Heart left ventricle (tissue), 13 donors: ENCODE measurements around the gene MZB1.

Source experiments
- CTCF ChIP-seq, 12 donors: fragments of 200-600 bp; sonication (generic) in 4 of 12; IDR thresholded peaks; one replicate each; pipeline versions ENCODE4 v1.5.0 to v1.8.0; 2018 to 2022; ENCODE audit warnings: antibody characterized with exemption in 12 of 12, mild to moderate bottlenecking in 5 of 12
- POLR2A ChIP-seq, 2 donors: fragments of 450-650 bp; IDR thresholded peaks; one replicate each; pipeline ENCODE4 v1.6.1; 2017; ENCODE audit warnings: antibody characterized with exemption in 2 of 2, mild to moderate bottlenecking in 2 of 2, moderate library complexity in 2 of 2
- donor health status: ischemic (EF 13 %, LVEDD 7.1; RV severe dilation, severe dysfunction).
- donor health status: DM: no; HTN: yes; CAD: no.
- donor health status: DM: no; HTN: no; CAD: no.
- donor health status: ischemic (EF 25% LVEDD 6.9; RV normal size, moderate dysfunction).
- donor health status: ischemic (EF 25% LVEDD 5.7; RV mildly dilated, moderate dysfunction).
- donor health status: ischemic (EF 35%, LVEDD 5.7; RV mildly dilated, moderate dysfunction).
- donor health status: nonischemic (EF 11% LVEDD 7.7; RV severe dilation, severe dysfunction).
- donor health status: DM: yes; HTN: yes; CAD: no.
- donor health status: PGD.
- donor health status: ischemic (EF 29% LVEDD 5.4; RV normal size, mild dysfunction).
- donor health status: nonischemic (EF 23%, LVEDD 6.1; RV moderate dilation, normal function).

GRCh38 chr5:139419226-139420192 lies 29.8 kb upstream of the MZB1 start:
- TF ChIP-seq POLR2A (IDR thresholded peaks at IDR 0.05) (no peak), CTCF (IDR thresholded peaks at IDR 0.05) (peak in 5 of 12 donors; percentile 8 to 34 (median 9))
